Posterior cingulate gyrus (tissue), 11 donors: ENCODE measurements around the gene FNTB.
A peak's percentile ranks its signal among the peaks of the same experiment; 100 is the strongest.
"Not testable (repeated sequence)": the region's sequence is repeated elsewhere in the genome, so short reads cannot be mapped to it uniquely, and the experiment has no call there.

Experiments
- DNase-seq, 10 donors: peaks; one replicate each; pipeline versions ENCODE4 v3.0.0 to v3.0.0-alpha.2; 2020 to 2021; ENCODE audit warnings: mixed read lengths in 3 of 10
- intact Hi-C: fragments of 100-400 bp; cut with DNase I; formaldehyde crosslinking; loops from one replicate; pipeline ENCODE4 v1.15.1; 2023

The FNTB gene

DNA sequence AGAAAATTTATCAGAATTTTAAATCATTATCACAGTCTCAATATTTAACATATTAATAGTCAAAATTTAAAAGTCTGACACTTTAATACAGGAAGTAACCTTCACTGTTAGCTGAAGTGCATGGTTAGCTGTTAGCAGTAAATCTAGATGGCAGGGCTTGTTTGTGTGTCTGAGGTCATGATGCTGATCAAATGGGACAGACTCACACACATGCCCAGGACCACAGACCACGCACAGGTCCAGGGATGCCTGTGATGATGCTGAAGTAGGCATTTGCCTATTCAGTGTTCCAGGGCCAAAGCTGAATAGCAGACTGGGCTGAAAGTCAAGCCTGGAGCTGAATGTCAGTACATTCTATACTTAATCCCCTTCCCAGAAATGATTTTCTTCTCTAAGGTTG lies 20.5 kb downstream of the FNTB start:
- DNase-seq: no peak

DNA sequence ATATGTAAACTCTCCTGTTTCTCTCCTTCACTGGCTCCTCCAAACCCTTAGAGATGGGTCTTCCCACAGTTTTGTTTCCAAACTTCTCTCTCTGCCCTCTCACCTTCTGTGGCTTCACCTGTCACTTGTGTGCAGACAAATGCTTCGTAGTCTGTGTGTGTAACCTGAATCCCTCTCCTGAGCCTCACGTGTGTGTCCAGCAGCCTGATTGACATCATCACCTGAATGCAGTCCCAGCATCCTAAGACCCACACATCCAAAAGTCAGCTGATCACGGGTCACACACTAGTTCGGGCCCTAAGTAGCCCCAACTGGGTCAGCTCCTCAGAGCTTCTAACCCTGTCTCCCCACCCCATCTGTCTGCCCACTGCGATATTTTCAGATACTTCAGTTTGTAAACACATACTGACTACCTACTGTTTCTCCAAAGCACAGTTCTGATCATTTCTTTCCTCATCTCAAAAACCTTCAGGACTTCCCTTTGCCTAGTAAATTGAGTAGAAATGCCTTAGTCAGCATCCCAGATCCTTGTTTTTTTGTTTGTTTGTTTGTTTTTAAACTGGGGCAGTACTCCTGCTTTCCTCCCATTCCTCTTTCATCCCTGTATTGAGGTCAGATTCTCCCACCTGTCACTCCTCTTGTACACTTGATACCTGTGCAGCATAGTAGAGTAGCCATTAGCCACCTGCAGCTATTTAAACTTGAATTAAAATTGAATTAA lies 23.7 kb downstream of the FNTB start:
- DNase-seq: no peak
- intact Hi-C loops: no loop called here

More for the DNA sequence above, 20.5 kb downstream of the FNTB start:
- intact Hi-C loops: no loop called here

DNA sequence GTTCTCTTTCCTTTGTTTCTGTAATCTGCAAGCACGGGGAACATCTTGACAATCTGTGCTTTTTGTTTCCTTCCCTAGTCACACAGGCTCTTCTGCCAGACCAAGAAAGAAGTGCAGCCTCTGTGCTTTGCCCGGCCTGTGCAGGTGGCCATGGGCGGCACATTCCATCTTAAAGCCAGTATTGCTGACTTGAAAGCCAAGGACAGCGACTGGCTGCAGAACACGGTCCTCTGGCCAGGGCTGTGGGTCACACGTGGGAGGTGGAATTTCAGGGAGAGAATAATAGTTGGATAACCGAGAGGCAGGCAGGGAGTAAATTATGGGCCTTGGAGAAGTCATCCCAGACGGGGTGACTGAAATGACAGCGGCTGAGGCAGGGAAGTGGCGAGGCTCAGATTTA lies 24.8 kb downstream of the FNTB start:
- intact Hi-C loops: no loop called here
- no peak for DNase-seq

DNA sequence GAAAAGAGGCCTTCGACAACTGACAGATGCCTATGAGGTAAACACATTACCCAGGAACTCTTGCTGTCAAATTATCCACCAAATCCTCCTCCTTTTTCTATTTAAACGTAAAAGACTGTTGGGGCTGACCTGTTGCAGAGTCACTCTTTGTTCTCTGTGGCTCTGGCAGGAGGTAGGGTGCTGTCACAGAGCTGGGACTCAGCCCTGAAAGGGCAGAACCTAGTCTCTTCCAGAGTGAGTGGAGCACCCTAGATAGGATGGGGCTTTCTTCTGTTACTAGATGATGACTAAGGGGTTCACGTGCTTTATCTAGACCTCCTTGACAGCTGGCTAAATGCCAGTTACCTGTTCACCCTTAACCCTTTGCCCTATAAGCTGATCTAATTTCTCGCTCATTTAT lies 25.7 kb downstream of the FNTB start:
- intact Hi-C loops: no loop called here
- DNase-seq: no peak

DNA sequence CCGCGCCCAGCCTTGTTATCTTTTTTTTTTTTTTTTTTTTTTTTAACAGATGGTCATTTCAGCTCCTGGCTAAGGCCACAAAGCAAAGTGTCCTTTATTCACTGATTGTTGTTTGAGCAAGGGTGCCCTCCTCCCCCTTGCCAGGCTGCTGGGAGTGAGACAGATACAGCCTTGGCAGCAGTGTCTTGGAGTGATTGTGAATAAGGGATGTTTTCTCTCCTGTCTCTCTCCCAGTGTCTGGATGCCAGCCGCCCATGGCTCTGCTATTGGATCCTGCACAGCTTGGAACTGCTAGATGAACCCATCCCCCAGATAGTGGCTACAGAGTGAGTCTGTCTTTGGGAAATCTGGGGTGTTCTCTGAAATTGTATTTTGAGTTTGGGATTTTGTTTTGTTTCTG lies 28.7 kb downstream of the FNTB start:
- intact Hi-C loops: no loop called here
- DNase-seq: peak; percentile 23 to 94 (median 56)

DNA sequence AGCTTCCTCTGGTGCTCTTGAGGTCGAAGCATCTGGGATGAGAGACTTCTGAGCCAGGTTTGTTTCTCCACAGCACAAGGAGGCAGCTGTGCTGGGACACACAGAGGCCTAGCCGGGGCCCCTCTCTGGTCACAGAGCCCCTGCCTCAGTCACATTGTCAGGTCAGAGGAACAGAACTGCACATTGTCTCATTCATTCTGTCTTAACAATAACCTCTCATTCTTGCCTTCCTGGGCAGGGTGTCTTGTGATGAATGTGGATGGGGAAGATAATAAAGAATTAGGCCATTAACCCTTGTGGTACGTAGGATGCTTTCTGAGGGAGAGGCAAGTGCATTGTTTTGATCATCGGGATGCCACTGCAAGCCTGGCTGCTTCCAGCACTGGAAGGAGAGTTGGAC lies 29.8 kb downstream of the FNTB start:
- intact Hi-C loops: no loop called here
- DNase-seq: peak in 2 of 10 donors; percentile 27 to 30

DNA sequence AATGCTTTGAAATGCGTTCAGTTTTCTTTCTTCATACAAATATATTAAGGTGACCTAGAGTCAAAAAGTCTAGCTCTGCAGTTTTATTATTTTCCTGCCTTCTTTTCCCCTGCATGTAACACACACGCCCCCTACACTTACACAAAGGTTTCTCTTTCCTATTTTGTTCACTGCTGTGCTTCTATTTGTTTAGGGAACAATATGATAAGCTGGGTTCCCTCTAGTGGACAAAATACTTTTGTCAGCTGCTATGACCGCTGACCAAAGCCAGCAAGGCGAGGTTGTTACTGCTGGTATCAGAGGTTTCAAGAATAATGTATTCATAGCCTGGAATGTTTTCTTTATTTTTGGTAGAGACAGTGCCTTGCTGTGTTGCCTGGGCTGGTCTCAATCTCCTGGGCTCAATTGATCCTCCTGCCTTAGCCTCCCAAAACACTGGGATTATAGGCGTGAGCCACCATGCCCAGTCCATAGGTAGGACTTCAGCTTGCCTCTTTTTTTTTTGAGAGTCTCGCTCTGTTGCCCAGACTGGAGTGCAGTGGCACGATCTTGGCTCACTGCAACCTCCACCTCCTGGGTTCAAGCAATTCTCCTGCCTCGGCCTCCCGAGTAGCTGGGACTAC lies 33.4 kb downstream of the FNTB start:
- DNase-seq: peak in 4 of 10 donors; percentile 26 to 87 (median 41)

DNA sequence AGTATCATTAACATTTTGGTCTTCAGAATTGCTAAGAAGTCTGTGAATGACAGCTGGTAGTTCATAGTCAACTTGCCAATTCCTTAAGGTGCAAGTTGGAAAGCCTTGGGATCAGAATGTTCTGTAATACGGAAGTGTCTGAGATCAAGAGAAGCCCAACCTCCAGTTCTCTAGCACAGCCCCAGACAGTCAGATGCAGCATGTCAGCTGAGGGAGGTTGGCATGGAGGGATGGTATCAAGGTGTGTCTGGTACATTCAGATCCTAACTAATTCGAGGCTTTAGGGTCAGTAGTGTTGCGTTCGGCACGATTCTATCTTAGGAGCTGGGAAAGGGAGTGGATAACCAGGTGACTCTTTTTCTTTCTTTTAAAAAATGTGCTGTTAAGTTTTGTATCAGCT lies 38.3 kb downstream of the FNTB start:
- DNase-seq: no peak
- intact Hi-C loops: no loop called here

More for the DNA sequence above, 33.4 kb downstream of the FNTB start:
- intact Hi-C loops: loop anchor here (1.0 kb wide), 2 partner anchors 30 to 34 kb away; partner anchors contain the start of gene FNTB

DNA sequence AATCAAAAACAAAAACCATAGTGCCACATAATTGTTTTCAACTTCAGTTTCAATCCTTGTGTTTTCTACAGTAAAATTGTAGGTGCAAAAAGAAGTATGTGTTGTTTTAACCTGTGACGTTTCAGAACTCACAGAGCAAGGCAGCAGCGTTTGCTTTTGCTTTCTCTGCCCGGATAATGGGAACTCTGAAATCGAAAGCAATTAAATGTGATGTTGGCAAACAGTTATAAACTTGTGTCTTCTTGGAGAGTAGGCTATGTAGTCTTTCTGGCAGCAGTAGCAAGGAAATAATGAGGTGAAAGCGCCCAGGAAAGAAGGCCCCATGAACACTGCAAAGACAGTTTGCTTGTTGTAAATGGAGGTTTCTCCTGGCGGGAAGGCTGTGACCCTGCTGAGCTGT lies 39.1 kb downstream of the FNTB start:
- no peak for DNase-seq
- intact Hi-C loops: no loop called here

DNA sequence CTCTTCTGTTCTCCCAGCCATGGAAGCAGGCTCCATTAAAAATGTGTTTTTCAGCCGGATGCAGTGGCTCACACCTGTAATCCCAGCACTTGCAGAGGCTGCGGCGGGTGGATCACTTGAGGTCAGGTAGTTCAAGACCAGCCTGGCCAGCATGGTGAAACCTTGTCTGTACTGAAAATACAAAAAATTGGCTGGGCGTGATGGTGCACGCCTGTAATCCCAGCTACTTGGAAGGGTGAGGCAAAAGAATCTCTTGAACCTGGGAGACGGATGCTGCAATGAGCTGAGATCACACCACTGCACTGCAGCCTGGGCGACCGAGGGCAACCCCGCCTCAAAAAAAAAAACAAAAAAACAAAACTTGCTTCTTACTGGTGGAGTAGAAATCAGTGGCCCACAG lies 39.8 kb downstream of the FNTB start:
- intact Hi-C loops: no loop called here
- no peak for DNase-seq

DNA sequence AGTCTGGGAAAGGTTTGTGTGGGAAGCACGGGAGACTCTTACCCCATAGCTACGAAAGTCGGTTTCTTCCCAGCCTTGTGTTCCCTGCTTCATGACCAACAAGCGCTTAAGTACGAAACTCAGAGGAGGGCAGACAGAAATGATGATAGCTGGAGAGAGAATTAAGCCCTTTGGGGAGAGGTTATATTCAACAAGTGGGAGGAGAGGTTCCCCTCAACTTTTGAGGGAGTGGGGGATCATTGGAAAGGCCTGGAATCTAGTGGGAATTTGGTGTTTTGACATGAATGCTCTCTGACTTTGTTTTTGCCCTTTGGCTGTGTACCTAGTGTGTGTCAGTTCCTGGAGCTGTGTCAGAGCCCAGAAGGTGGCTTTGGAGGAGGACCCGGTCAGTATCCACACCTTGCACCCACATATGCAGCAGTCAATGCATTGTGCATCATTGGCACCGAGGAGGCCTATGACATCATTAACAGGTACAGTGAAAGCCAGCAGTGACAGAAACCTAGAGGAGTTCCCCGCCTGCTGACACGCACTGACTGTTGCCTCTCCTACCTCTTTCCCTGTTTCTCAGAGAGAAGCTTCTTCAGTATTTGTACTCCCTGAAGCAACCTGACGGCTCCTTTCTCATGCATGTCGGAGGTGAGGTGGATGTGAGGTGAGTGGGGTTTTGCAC lies 40.6 kb downstream of the FNTB start:
- DNase-seq: no peak
- intact Hi-C loops: no loop called here

DNA sequence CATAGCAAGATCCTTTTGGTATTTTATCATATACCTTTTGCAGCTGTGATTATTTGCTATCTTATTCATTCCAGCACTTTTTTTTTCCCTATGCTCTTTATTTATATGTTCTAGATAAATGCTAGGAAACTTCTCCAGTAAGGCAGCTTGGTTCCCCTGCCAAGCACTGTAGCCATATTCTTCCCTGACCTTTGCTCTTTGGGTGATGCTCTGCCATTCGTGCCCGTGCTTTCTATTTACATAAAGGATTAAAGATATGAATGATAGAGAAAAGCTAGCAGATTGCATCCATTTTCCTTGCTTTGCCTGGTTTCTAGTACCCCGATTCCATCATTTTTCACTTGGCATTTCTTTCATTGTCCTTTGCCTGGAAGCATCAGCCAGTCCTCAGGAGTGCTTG lies 42.2 kb downstream of the FNTB start:
- no peak for DNase-seq
- intact Hi-C loops: no loop called here

DNA sequence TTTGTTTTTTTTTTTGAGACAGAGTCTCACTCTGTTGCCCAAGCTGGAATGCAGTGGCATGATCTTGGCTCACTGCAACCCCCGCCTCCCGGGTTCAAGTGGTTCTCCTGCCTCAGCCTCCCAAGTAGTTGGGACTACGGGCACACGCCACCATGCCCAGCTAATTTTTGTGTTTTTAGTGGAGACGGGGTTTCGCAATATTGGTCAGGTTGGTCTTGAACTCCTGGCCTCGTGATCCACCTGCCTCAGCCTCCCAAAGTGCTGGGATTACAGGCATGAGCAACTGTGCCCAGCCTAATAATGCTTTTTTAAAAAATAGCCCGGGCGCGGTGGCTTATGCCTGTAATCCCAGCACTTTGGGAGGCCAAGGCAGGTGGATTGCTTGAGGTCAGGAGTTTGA lies 44.6 kb downstream of the FNTB start:
- DNase-seq, intact Hi-C loops: not testable (repeated sequence)

DNA sequence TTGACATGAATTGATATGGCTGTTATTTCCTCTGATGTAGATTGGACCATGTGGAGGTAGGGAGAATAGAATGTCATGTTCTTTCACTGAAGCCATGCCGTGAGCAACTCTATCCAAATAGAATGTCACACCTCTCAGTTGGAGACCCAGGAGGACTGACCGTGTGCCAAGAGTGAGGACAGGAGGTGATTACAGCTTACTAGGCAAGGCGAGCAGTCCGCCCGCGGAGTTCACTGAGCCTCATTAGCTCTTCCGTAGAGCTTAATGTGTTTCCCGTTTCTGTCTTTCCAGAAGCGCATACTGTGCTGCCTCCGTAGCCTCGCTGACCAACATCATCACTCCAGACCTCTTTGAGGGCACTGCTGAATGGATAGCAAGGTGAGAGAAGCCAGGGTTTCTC lies 45.6 kb downstream of the FNTB start:
- intact Hi-C loops: no loop called here
- DNase-seq: no peak

DNA sequence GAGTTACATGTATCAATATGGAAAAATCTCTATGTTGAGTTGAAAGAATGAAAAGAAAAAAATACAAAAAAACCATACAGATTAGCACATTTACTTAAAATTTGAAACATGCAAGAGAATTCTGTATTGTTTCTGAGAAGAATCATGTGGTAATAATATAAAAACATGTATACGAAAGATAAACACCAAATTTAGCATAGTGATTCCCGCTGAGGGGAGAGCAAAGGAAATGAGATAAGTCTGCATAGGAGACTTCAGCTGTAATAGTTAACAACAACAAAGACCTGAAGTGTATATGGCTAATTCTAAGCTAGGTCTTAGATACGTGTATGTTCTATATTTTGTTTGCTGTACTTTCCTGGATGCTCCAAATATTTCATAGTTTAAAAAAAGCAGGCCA lies 46.5 kb downstream of the FNTB start:
- intact Hi-C loops: no loop called here
- DNase-seq: no peak

DNA sequence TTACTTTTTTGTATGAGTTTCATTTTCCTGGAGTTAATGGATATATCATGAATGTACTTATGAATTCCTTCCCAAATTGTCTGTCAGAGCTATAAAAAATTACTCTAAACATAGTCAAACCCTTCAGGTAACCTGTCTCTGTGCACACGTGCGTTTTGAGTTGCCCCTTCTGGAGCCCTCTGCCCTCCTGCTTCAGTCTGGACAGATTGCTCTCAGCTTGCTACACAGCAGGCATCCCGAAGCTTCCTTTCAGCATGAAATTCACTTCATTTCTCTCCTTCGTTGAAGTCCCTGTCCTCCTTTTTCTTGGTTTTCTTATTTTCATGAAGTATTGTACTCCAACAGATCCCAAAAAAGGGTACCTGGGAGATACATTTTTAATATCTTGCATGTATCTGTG lies 47.3 kb downstream of the FNTB start:
- no peak for DNase-seq
- intact Hi-C loops: no loop called here

DNA sequence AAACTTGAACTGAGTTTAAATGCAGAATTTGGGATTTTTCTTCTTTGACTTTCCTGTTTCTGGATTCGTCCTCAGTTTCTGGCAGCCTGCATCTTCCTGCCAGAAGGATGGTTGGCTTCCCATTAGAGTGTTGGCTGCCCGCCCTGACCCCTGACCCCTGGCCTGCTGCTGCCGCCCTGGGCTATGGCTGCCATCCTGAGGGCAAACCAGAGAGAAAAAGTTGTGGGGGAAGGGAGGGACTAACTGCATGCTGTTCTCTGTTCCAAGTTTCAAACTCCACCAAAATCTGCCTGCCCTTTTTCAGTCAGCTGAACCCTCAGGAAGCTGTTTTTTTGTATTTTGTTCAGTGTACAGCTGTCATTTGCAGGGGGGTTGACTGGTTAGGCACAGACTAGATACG lies 48.4 kb downstream of the FNTB start:
- DNase-seq: peak in 7 of 10 donors; percentile 34 to 93 (median 56)
- intact Hi-C loops: no loop called here

DNA sequence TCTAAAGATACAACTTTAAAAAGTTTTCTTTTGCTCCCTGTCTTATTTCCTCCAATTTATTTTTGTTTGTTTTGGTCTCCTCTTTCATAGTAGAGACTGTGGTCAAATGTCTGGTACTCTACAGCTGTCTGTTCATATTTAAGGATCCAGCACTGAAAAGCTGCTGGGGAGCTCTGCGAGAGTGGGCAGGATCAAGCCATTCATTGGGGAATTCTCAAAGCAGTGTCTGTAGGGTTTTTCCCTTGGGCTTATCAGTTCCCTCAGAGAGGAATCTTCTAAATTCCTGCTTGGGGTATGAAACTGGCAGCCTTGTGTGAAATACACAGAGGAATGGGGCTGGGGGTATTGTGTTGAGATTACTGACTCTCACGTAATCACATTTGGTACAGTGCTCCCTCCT lies 52.3 kb downstream of the FNTB start:
- intact Hi-C loops: no loop called here
- no peak for DNase-seq

DNA sequence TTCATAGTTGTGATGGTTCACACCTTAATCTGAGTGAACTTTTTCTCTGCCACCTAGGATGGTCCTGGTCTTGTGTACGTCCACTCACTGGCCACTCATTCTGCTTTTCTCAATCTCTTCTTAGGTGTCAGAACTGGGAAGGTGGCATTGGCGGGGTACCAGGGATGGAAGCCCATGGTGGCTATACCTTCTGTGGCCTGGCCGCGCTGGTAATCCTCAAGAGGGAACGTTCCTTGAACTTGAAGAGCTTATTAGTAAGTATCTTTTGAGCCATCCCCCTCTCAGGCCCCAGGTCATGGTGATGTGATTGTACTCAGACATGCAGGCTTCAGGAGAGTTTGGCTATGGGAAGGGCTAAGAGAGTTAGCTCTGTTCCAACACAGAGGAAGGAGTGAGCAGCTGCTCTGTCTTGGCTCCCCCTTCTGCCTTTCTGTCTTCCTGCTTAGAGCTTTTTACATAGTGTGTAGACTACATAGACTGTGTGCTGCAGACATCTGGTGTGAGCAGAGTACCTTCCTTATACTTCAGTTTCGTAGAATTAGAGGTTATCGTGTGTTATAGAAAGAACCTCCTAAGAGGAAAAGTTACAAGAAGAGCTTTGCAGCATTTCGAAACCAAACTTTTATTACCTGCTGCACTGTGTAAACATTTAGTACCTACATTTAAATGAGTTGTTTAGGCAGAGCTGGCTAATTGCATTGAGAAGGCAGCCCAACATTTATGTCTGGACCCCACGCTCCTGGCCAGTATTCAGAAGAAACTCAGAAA lies 54.2 kb downstream of the FNTB start:
- DNase-seq: no peak
- intact Hi-C loops: no loop called here

DNA sequence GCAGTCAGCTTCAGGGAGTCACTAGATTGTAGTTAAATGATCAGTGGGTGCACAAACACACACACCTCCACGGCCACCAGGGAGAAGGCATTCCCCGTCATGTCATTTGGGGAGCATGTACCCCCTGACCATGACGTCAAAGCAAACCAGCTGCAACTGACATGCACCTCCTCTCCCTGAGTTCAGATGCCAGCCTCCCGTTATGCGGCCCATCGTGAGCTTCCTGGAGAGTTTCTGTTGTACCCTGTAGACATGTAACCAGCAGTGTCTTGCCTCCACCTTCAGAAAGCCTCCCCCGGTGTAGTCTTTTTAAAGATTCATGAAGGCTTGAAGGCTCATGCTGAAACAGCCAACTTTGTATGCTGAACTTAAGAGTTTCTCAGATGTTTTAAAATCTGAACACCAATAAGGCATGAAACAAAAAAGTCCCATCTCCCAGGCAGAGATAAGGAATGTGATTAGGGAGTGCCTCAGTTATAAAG lies 54.8 kb downstream of the FNTB start:
- intact Hi-C loops: no loop called here
- DNase-seq: no peak

DNA sequence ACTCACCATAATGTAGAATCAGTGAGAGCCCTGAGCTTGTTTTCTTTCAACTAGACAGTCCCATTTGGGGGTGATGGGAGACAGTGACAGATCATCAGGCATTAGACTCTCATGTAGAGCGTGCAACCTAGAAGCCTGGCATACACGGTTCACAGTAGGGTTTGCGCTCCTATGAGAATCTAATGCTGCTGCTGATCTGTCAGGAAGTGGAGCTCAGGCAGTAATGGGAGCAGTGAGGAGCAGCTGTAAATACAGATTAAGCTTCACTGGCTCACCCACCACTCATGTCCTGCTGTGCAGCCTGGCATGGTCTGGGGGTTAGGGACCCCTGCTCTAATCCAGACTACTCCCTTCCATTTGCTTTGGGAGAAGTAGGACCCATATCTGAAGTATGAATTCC lies 55.6 kb downstream of the FNTB start:
- intact Hi-C loops: no loop called here
- no peak for DNase-seq
